DLD1 (cell line): ENCODE data around the gene SYT15.

Experiments used
- in situ Hi-C: cut with HindIII; loops from 2 replicates; pipeline ENCODE4 v1.10.0; 2017; ENCODE audit warnings: low sequenced_read_pairs

Gene SYT15

DNA sequence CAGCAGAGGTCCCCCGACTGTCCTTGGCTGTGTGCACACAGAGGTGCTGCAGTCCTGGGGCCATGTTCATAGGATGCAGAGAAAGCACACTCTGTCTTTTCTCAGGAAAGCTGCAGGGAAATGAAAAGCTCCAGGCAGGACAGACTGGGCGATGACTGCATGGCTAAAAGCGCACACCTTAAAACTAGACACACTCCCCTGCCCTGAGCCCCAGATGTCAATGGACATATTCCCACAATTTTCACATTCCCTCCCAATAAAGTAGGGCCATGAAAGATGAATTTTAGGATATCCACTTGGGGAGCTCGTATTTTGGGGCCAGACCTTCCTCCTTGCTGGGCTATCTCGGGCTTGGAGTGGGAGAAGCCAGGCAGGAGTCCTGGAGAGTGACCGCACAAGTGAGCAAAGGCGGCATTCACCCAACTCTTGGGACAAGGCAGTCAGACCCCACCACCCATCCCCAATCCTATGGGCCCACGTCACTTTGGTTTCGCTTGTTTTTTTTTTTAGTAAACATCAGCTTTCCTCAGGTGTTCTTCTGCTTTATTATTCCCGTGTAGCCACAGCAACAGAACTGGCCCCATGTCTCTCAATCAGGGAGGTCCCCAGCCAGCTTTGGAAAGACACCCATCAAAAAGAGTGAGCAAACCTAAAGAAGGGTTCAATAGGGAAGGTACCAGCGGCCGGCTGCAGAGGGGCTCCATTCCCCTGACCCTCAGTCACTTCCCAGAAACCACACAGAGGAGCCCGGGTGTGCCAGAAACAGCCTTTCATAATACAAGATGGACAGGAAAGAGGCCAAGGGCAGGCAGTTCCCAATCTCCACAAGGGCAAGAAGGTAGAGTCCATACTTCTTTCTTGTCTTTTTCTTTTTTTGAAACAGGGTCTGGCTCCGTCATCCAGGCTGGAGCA, 35.2 kb upstream of the SYT15 start:
- in situ Hi-C loops = loop anchor here (25.0 kb wide), 3 partner anchors 306 to 1894 kb away; no protein-coding TSS in a partner anchor

DNA sequence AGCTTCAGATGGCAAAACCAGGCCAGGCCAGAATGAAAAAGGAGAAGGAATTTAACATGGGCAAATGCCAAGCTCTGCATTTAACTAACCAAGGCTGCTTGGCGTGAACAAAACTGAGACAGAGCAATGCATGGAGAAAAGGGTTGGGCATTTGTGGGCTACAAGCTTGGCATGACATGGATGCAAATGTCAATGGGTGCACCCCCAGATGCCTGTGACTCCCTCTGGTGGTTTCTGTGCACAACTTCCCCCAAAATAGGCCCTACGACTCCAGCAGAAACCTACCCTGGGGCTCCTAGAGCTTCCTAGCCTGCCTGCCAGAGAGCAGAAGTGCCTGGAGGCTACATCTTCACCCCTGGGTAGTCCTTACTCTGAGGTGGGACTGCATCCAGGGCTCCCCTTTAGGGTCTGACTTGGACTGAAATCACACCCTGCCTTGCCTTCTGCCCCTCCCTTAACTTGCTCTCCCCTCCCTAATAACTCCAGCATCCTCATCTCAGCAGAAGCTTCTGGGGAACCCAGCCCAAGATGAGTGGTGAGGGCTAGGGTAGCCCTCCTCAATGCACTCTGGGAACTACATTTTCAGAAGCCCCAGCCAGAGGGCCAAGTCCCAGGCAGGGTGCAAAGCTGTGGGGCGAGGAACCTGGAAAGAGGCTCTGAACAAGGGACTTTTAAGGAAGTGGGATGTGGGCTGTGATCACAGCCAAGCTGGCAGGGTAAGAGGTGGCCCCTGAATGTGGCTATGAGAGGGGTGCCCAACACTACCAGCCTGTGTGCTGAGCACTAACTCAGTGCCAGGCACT, 33.7 kb upstream of the SYT15 start:
- in situ Hi-C loops = loop anchor here (25.0 kb wide), 3 partner anchors 308 to 1892 kb away; no protein-coding TSS in a partner anchor

DNA sequence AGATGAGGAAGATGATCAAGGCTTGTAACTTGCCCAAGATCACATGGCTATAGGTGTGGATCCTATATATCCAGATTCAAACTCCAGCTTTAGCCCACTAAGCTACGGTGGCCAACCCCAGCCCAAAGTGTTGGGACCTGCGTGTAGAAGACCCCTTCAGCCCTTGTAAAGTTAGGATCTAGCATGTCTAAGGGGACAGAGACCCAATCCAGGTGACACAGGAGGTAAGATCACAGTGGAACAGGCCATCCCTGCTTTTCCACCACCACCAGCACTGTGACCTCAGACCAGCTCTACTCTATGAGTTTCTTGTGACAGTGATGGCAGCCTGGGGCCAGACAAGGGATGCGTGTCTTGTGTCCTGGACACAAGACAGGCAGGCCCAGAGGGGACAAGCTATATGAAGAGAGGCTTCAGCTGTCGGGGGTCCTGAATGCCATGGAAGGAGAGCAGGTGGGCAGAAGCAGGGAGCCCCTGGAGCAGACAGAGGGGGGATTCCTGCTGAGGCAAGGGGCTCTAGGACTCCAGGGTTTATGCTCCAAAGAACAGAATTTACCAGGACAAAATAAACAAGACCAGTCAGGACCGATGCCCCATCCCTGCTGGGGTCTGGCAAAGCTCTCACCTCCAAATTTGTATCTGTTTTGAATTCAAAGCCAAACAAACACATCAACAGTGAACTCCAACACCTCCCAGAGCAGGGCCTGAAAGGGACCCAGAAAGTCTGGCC, 32.9 kb upstream of the SYT15 start:
- in situ Hi-C loops = loop anchor here (25.0 kb wide), 3 partner anchors 309 to 1891 kb away; no protein-coding TSS in a partner anchor

DNA sequence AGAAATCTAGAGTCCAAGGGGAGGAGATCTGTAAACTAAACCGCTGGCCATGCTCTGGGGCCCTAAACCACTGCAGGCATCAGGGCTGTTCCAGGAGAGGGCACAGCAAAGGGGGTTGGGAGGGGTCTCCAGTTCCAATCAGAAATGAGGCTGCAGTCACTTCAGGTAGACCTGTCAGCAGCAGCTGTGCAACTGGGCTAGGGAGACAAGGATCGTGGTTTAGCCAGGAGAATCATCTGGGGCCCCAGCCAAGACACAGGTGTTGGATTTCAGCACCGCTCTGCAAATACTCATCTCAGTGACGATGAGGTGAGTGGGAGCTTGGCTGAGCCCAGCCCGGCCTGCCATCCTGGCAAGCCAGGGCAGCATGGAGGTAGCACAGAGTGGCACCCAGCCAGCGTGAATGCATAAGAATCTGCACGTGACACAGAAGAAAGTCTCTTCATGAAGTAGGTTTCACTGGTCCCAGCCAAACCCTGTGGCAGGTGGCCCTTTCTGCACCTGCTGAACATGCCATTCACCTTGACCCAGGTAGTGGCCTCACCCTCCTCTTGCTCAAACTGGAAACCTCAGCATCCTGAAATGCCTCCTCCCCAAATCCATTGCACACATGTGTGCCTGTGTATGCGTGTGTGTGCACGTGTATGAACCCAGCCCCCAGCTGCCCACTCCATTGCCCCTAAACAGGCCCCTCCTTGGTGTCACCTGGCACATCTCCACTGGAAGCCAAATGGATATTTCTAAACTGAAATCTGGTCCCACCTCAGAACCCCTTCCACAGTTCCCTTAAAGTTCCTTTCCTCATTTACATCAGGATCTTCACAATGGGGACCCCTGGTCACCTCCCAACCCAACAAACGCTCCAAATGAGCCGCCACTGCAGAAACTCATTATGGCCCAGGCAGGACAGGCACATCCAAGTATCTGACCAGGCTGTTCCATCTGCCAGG, 32.1 kb upstream of the SYT15 start:
- in situ Hi-C loops = loop anchor here (25.0 kb wide), 3 partner anchors 310 to 1890 kb away; no protein-coding TSS in a partner anchor

DNA sequence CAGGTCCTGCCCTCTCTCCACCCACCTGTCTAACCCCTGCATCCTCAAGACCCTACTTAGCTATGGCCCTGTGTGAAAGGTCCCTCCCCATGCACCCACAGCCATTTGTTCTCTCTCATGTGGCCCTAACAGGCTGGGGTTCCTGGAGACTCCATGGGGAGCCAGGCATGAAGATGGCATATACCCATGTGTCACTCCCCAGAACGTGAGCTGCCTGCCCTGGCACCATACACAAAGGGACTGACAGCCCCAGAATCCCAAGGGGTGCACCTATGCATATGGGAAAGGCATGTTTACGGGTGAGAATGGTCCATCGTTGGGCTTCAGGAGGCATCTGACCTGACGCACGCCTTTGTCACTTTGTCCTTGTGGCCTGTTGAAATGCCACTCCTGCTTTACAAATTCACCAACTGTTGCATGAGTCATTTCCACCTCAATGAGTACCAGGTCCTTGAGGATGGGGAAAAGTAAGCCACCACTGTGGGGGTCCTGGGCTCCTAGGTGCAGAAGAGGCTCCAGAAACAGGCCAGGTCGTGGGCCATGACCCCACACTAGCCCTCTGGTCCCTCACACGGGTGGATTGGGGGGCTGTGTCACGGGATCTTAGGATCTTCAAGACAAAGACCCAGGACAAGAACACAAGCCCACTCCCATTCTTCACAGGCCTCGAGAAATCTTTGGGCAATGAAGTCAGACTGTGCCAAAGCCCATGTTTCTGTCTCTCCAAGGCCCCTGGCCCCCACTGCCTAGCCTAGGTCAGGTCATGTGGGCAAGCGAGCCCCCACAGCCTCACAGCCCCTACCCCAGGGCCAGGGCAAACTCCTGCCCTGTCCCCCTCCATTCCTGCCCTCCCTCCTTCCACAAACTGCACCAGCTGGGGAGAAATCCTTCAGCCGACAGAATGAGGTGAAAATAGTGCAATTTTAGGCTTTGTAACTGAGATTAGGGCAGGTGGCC, 31.1 kb upstream of the SYT15 start:
- in situ Hi-C loops = loop anchor here (25.0 kb wide), 3 partner anchors 311 to 1889 kb away; no protein-coding TSS in a partner anchor

DNA sequence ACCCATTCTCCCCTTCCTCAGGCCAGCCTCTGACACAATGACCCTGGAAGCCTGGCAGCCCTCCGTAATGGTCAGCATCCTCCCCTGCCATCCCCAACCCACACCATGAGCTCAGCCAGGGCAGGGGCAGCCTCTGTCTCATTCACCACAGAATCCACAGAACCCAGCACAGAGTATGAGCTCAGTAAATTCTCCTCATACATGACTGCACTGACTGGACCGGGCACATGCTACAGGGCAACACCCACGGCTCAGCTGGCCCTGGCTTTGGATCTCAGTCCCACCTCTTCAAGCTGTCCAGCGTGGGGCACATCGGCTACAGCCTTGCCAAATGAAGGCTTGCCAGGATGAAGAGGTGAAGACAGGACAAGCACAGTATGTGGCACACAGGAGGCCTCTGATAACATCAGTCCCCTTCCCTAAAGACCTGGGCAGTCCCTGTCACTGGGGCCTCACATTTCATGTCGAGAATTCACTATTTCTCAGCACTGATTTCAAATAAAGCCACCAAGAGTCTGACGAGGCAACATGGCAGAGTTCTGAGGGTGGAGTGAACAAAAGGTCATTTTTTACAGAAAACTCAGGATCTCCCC, 30.3 kb upstream of the SYT15 start:
- in situ Hi-C loops = loop anchor here (25.0 kb wide), 3 partner anchors 311 to 1889 kb away; no protein-coding TSS in a partner anchor

DNA sequence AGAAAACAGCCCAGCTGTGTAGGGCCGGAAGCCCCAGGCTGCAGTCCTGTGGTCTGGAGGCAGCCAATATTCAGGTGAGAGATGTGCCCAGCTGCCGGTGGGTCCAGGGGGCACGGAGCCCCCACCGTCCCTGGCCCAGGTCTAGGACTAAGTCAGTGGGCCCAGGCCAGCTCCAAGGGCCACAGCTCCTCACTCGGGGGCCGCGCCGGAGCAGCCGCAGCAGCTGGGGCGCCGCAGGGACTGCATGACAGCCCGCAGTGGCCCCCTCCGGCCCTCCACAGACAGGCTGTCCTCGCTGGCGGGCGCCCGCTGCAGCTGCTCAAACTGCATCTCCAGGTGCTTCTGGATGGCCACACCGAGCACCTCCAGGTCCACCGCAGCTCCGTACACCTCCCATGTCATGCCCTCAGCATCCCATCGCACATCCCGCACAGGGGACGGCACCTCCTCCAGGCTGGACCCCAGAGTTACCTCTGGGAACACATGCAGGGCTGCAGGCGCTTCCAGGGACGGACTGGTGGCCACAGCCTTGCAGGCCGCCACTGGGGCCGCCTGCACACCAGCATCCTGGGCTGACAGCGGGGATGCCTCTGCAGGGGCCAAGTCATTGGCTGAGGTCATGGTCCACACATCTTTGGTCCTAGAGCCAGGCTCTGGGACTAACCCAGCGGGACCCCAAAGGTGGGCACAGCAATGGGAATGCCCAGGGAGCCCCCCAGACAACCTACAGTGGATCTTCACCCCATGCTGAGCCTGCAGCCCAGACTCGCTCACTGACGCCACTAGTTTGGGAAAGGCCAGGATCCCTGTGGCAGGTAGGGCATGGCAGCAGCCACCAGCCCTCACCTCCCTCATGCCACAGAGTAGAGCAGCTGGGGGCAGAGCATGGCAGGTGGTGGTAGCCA, 29.5 kb upstream of the SYT15 start:
- in situ Hi-C loops = loop anchor here (25.0 kb wide), 3 partner anchors 312 to 1888 kb away; no protein-coding TSS in a partner anchor

DNA sequence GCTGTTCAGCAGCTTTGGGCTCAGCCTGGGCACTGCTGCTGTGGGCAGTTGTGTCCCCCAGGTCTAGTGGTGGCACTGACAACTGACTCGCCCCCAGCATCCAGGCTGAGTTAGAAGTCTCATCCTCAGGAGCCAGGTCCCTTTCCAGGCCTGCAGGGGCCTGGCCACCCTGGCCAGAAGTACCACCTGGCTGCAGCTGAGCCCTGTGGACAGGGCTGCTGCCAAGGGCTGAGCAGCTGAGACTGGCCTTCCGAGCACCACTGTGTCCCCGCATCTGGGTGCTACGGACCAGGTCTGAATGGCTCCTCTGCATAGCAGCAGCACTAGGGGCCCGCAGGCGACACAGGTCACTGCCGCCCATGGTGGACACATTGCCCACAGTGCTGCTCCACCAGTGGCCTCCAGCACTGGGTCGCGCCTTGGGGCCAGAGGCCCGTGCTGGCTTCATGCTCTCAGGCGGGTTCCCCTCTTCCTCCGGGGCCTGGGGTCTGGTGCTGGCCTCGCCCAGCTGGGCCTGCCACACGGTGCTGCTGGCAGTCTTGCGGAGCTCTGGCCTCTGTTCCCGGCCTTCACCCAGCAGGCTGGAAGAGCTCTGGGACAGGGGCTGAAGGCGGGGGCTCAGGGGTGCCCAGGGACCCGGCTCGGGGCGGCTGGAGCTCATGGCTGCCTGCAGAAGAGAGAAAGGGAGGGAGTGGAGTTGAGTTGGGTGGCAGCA, 28.7 kb upstream of the SYT15 start:
- in situ Hi-C loops = no loop called here

DNA sequence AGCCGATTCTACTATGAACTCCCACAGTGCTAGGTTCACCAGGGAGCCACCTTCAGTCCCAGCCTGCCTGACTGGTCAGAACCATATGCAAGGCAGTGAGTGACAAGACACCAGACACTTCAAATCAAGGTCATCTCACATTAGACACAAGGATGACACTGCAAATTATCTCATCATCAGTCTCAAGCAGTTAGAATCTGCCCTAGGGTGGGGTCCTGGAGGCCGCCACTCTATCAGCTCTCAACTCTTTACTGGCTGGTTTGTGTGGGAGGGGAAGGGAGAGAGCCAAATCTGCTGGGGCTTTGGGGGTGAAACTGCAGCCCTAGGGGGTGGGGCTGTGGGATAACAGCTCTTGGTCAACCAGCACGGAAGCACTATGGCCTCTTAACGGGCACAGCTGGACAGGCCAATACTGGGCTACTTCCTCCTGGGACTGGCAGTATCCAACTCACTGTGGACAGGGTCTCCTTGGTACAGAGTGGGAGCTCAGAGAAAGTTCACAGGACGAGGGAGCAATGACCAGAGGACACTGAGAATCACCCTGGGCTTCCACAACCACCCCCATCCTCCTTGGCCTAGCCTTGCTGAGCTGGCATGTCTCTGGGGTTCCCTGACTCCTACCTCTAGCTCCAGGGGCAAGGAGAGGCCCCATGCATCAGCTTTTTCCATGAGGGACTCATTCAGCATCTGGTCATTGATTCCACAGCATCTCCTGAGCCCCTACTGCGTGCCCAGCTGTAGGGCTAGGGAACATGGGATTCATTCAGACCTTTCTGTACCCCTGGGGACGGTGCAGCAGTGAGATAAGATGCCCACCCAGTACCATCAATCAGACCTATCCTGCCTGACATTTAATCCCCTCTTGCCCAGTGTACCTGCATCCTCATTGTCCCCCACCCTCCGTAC, 27.9 kb upstream of the SYT15 start:
- in situ Hi-C loops = no loop called here

DNA sequence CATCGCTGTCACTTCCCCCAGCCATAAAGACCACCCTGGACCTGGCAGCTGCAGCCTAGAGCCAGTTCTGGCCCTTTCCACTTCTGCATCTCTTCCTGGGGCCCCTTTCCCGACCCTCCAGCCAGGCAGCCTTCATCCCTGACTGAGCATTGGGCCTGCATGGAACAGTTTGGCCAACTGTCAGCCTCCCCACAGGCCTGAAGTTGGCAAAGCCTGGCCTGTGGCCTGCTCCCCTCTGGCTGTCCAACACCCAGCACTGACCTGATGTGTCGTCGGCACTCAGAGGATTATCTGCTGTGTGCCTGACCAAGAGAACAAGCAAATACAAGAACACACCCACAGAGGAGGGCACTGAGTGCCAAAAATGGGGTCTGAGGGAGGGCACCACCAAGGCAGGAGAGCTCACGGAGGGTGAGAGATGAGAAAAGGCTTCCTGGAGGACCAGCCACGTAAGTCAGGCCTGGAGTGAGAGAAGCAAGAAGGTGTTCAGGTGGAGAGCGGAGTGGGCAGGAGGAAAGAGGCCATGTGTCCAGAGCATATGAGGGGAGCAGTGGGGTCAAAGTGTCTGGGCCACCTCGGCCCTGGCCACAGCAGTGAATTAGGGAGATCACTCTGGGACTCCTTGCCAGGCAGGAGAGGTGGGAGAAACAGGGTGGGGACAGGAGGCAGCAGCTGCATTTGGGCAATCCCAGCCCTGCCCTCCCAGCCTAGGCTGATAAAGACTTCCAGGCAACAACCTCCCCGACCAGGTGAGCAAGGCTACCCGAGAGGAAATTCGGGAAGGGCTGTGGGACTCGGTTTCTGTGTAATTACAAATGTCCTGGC, 27.0 kb upstream of the SYT15 start:
- in situ Hi-C loops = no loop called here

DNA sequence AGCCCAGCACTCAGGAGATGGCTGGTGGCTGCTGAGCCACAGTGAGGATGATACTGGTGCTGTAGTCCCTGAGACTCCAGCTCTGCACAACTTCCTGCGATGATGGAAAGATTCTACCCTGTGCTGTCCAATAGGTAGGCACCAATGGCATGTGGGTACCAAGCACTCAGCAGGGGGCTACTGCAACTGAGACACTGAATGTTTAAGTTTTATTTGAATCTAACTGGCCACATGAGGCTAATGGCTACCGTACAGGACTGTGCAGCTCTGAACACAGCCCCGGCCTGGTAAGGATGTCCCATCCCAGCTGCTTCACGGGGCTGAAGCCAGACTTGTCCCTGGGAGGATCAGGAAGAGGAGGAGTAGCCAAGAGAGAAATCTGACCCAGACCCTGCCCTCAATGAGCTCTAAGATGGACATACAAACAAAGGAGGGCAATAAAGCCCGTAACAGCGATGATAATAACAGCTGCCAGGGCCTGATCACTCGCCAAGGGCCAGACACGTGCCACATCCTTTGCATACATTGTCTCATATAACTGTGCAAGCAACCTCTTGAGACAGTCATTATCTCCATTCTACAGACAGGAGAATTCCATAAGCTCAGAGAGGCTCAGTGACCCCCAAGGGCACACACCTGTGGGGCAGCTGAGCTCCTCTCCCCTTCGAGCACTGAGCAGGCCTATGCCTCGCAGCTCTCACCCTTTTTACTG, 26.2 kb upstream of the SYT15 start:
- in situ Hi-C loops = no loop called here

DNA sequence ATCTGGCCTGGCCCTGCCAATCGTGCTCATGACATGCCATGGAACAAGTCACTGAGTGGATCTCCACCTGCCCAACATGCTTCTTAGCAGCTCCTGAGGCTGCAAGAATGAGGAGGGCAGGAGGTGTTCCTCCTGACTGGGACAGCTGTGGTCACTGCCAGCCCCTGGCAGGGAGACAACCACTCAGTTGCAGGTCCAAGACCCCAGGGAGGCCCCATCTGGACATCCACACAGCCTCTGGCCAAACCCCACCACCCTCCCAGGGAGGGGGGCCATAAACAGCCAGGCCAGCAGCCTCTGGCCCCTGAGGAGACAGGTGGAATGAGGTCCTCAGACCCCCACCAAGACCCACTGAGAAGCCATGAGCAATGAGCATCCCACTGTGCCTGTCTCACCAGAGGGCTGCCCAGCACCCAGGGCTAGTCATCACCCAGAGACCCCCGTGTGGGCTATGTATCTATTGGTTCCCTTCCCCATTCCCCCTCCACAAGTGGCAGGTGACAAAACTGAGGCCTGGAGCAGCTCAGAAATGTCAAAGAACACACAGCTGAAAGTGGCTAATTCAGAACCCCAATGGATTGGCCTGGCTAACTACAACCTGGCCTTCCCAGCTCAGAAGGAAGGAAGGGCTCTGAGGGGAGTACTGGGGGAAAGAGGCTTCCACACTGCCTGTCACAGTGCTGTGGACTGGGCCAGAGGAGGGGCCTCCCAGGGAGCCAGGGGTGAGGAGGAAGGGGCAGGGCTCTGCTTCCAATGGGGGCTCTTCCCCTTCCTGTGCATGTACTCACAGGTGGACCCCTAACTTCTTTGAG, 25.5 kb upstream of the SYT15 start:
- in situ Hi-C loops = no loop called here

DNA sequence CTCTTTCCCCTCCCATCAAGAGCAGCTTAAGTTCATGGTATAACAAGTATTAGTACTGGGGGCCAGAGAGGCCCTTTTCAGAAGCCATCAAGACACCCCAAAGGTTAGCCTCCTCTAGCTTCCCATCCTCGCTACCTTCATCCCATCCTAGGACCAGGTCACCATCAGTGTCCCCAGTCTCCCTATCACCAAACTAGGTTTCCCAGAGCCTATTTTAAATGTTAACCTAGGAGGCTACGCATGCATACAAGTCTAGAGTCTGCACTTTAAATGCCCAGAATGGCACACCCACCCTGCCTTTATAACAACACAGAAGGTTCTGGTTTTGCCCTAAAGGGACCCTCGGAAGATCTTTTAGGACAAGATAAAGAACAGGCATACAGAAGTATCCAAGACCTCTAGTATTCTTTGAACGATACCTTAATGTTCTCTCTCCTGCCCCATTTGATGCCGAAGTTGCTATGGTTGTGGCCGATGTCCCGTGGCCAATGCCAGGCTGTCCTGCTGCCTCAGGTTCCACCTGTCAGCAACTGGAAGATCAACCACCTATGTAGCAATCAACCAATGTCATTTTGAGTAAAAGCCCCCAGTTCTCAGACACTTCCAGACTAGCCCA, 24.7 kb upstream of the SYT15 start:
- in situ Hi-C loops = no loop called here
